Thymus (tissue), 11 donors: ENCODE measurements around the gene SEMA4B. TPM values are rescaled to one million over a fixed set of nuclear protein-coding genes. Genes with fewer than 3 reads are reported as not detected.

Experiments used
- DNase-seq, 9 donors: peaks; one replicate each; pipeline ENCODE4 v3.0.0-alpha.2; 2013; ENCODE audit warnings: low spot score in 9 of 9, low read depth in 6 of 9, missing footprints in 1 of 9
- H3K27ac ChIP-seq, 2 donors: one replicate each; pipeline ENCODE4 v1.5.1; 2013; ENCODE audit warnings: control low read depth in 1 of 2, low read depth in 1 of 2, low read length in 1 of 2, mild to moderate bottlenecking in 1 of 2, moderate library complexity in 1 of 2
- H3K27me3 ChIP-seq, 2 donors: one replicate each; pipeline ENCODE4 v1.5.1; 2013; ENCODE audit warnings: low read length in 1 of 2; ENCODE audit not compliant: control insufficient read depth in 2 of 2, insufficient read depth in 1 of 2
- H3K36me3 ChIP-seq, 2 donors: one replicate each; pipeline ENCODE4 v1.5.1; 2013; ENCODE audit warnings: low read length in 1 of 2, mild to moderate bottlenecking in 1 of 2, moderate library complexity in 1 of 2; ENCODE audit not compliant: control insufficient read depth in 2 of 2, insufficient read depth in 2 of 2
- H3K4me1 ChIP-seq, 2 donors: one replicate each; pipeline ENCODE4 v1.5.1; 2013; ENCODE audit warnings: low read length in 2 of 2; ENCODE audit not compliant: control insufficient read depth in 2 of 2, insufficient read depth in 2 of 2
- H3K4me3 ChIP-seq, 2 donors: one replicate each; pipeline ENCODE4 v1.5.1; 2013; ENCODE audit warnings: low read length in 2 of 2, control low read depth in 1 of 2, mild to moderate bottlenecking in 1 of 2
- H3K9me3 ChIP-seq, 2 donors: one replicate each; pipeline ENCODE4 v1.5.1; 2013; ENCODE audit warnings: low read length in 1 of 2, mild to moderate bottlenecking in 1 of 2; ENCODE audit not compliant: control insufficient read depth in 2 of 2, insufficient read depth in 1 of 2
- WGBS: extraction: QIAGEN DNeasy Blood & Tissue Kit; methylation state at CpG from one replicate; pipeline ENCODE4 v1.1.7; 2013; 5-methylcytosine and 5-hydroxymethylcytosine counted together
- polyA plus RNA-seq: library from polyadenylated mRNA; stranded (reverse); fragments of 200-250 nt; gene quantifications from one replicate; pipeline ENCODE4 v1.2.3, GENCODE V29; 2013
- total RNA-seq: library from RNA; stranded (reverse); fragments of 120-200 nt; gene quantifications from one replicate; pipeline ENCODE4 v1.2.4, GENCODE V29; 2013
- donor health status: healthy.

Gene SEMA4B
- total and polyA plus RNA-seq, 2 donors = 6.5 to 32.8 TPM

GRCh38 chr15:90202929-90203328 lies 1.8 kb downstream of the SEMA4B start:
- Histone ChIP-seq H3K27ac (no peak overlapping the region), H3K27me3 (peaks cover 0 to 9% of the 10 kb centered on the region in 2 donors), H3K4me1 (peaks cover 15 to 26% of the 10 kb centered on the region in 2 donors), H3K36me3 (peaks cover 24 to 26% of the 10 kb centered on the region in 2 donors), H3K4me3 (no peak overlapping the region), H3K9me3 (no peaks in the 10 kb centered on the region)
- DNase-seq = no peak
- WGBS = 96% methylated on average over 4 of the region's 4 CpGs

DNA sequence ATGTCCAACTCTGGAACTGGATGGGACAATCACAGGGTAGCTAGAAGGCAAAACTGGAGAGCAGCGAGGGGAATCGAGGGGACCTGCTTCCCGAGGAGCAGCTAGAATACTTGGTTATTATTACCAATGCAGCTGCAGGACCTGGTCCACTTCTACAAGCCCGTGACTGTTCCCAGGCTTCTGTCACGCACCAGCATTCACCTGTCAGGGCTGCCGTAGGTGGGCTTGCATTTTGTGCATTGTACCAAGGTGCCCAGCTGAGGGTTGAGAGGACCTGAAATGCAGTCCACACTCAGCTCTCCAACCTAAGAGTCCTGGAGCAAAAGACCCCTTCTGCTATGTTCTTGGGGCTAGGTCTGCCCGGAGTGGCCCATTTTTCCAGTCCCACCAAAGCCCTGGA lies 2.3 kb downstream of the SEMA4B start:
- Histone ChIP-seq H3K27ac (no peak overlapping the region), H3K4me3 (no peak overlapping the region)

DNA sequence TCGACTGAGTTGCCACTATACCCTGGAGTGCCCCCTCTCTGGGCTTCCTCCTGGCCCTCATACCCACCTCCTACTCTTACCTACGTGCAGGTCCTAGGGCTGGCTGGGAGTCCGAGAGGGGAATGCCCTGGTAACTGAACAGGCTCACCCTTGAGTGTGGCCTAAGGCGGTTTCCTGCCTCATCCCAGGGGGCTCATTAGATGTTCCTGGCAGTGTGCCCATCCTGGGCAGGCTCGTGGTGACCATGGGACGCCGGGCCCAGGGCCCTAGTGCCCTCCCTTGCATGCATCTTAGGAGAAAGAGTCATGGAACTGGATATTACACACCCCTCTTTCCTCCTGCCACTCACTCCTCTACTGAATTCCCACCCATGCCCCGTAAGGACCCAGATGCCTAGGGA lies 2.8 kb downstream of the SEMA4B start:
- no peak for DNase-seq
- 94% methylated on average over 8 of the region's 8 CpGs for WGBS
- H3K4me3 ChIP-seq = no peak overlapping the region

More for the DNA sequence above, 2.3 kb downstream of the SEMA4B start:
- 98% methylated on average over 7 of the region's 7 CpGs for WGBS
- H3K4me1 ChIP-seq = peaks cover 15 to 26% of the 10 kb centered on the region in 2 donors
- H3K9me3 ChIP-seq = no peaks in the 10 kb centered on the region
- H3K36me3 ChIP-seq = peaks cover 24 to 26% of the 10 kb centered on the region in 2 donors
- H3K27me3 ChIP-seq = peaks cover 0 to 9% of the 10 kb centered on the region in 2 donors
- no peak for DNase-seq

GRCh38 chr15:90205050-90205848 lies 4.1 kb downstream of the SEMA4B start:
- Histone ChIP-seq H3K27ac (no peak overlapping the region), H3K36me3 (peaks cover 30 to 32% of the 10 kb centered on the region in 2 donors)

More for the DNA sequence above, 2.8 kb downstream of the SEMA4B start:
- H3K36me3 ChIP-seq = peaks cover 24 to 26% of the 10 kb centered on the region in 2 donors
- peaks cover 0 to 9% of the 10 kb centered on the region in 2 donors for H3K27me3 ChIP-seq
- peaks cover 15 to 26% of the 10 kb centered on the region in 2 donors for H3K4me1 ChIP-seq
- no peaks in the 10 kb centered on the region for H3K9me3 ChIP-seq
- no peak overlapping the region for H3K27ac ChIP-seq

GRCh38 chr15:90205886-90206285 lies 4.8 kb downstream of the SEMA4B start:
- Histone ChIP-seq H3K27ac (no peak overlapping the region), H3K9me3 (no peaks in the 10 kb centered on the region), H3K36me3 (peaks cover 30 to 34% of the 10 kb centered on the region in 2 donors)

More at GRCh38 chr15:90205050-90205848, 4.1 kb downstream of the SEMA4B start:
- DNase-seq = no peak
- 96% methylated on average over 10 of the region's 10 CpGs for WGBS
- Histone ChIP-seq H3K27me3 (peaks cover 0 to 9% of the 10 kb centered on the region in 2 donors), H3K9me3 (no peaks in the 10 kb centered on the region), H3K4me1 (peaks cover 15 to 24% of the 10 kb centered on the region in 2 donors), H3K4me3 (no peak overlapping the region)

DNA sequence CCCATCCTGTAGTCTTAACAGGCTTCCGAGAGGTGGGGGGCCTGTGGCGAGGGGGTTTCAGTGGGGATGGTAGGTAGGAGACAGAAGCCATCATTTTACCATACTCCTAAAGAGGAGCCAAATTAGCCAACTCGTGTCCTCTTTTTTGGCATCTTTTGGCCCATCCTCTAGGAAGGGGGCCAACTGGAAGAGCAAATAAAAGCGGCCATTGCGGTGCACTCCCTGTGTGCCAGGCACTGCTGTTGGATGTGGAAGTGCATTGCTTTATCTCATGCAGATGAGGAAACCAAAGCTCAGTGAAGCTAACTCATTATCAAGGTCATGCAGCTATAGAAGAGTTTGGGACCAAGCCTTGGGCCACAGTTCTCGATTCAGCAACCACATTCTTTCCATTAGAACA lies 6.1 kb downstream of the SEMA4B start:
- DNase-seq = no peak
- peaks cover 3 to 22% of the 10 kb centered on the region in 2 donors for H3K4me1 ChIP-seq
- WGBS = 99% methylated on average over 6 of the region's 6 CpGs

More at GRCh38 chr15:90205886-90206285, 4.8 kb downstream of the SEMA4B start:
- 96% methylated on average over 5 of the region's 5 CpGs for WGBS
- no peak for DNase-seq
- Histone ChIP-seq H3K4me1 (peaks cover 9 to 17% of the 10 kb centered on the region in 2 donors), H3K27me3 (peaks cover 0 to 9% of the 10 kb centered on the region in 2 donors), H3K4me3 (no peak overlapping the region)

GRCh38 chr15:90208356-90208755 lies 7.2 kb downstream of the SEMA4B start:
- H3K27me3 ChIP-seq = no peaks in the 10 kb centered on the region
- peaks cover 0 to 23% of the 10 kb centered on the region in 2 donors for H3K4me1 ChIP-seq
- no peaks in the 10 kb centered on the region for H3K9me3 ChIP-seq
- WGBS = 98% methylated on average over 6 of the region's 6 CpGs
- no peak overlapping the region for H3K4me3 ChIP-seq
- no peak for DNase-seq
- H3K27ac ChIP-seq = no peak overlapping the region
- H3K36me3 ChIP-seq = peaks cover 37 to 40% of the 10 kb centered on the region in 2 donors

More for the DNA sequence above, 6.1 kb downstream of the SEMA4B start:
- peaks cover 0 to 2% of the 10 kb centered on the region in 2 donors for H3K27me3 ChIP-seq
- no peak overlapping the region for H3K27ac ChIP-seq
- H3K36me3 ChIP-seq = peaks cover 30 to 34% of the 10 kb centered on the region in 2 donors
- no peaks in the 10 kb centered on the region for H3K9me3 ChIP-seq
- no peak overlapping the region for H3K4me3 ChIP-seq

GRCh38 chr15:90209591-90209990 lies 8.5 kb downstream of the SEMA4B start:
- H3K36me3 ChIP-seq = peaks cover 33 to 35% of the 10 kb centered on the region in 2 donors
- H3K4me1 ChIP-seq = peaks cover 0 to 28% of the 10 kb centered on the region in 2 donors
- no peak for DNase-seq
- no peaks in the 10 kb centered on the region for H3K27me3 ChIP-seq
- WGBS = 84% methylated on average over 9 of the region's 9 CpGs
- H3K27ac ChIP-seq = no peak overlapping the region
- no peak overlapping the region for H3K4me3 ChIP-seq
- no peaks in the 10 kb centered on the region for H3K9me3 ChIP-seq

- no peaks in the 10 kb centered on the region for H3K27me3 ChIP-seq
- WGBS = 96% methylated on average over 8 of the region's 8 CpGs
- peaks cover 0 to 28% of the 10 kb centered on the region in 2 donors for H3K4me1 ChIP-seq
- no peak for DNase-seq
- H3K36me3 ChIP-seq = peaks cover 33% of the 10 kb centered on the region in 2 donors
- H3K9me3 ChIP-seq = no peaks in the 10 kb centered on the region
- no peak overlapping the region for H3K27ac ChIP-seq
- no peak overlapping the region for H3K4me3 ChIP-seq
Measured at GRCh38 chr15:90210593-90210992, 9.5 kb downstream of the SEMA4B start.
